ENCODE results near the gene CIAO2B. TPM values are rescaled to one million over a fixed set of nuclear protein-coding genes. Genes with fewer than 3 reads are reported as not detected.
"Not testable (repeated sequence)": the region's sequence is repeated elsewhere in the genome, so short reads cannot be mapped to it uniquely, and the experiment has no call there.

The CIAO2B gene
- total and polyA plus RNA-seq, 2 experiments from 2014 or later, result 111 to 182 TPM

DNA sequence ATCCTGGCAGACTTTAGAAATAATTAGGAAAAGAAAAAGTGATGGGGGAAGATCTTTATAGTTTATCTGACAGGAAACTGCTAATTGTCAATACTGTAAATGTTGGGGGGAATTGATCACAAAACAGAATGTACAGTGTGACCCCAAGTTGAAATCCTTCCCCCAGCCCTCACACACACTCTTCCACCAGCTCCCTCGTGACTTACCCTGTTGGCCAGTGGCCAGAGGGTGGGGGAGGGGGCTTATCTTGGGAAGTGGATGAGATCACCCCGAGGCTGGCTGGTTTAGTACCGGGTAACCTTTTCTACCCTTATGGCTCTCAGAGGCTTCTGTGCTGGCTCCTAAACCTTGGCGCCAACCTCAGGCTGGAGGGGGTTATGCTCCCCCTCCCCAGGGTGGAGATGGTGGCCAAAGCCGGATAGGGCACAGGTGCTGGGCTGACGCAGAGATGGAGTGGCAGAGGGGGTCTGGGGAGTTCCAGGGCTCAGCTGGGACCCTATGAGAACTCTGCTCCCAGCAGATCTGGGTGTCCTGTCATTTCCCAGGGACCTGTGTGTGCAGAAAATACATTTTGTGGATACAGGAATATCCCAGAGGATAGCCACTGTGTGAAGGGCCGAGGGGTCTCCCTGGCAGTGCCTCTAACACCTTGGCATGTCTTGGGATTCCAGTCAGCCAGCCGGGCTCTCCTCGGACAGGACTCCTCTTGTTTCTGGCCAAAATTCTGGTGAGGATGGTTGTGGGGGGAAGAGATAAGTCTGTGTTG is 34.1 kb downstream of the CIAO2B start:
- peak; percentile 58 for DNase-seq
- in situ Hi-C loops (cut with MboI), result no loop called here
- TF ChIP-seq EZH2phosphoT487 (IDR thresholded peaks at IDR 0.05; ENCODE audit: insufficient read depth, low read depth) (no peak), EZH2 (IDR thresholded peaks at IDR 0.05; ENCODE audit: insufficient read depth, poor library complexity, severe bottlenecking) (no peak)
- 41 to 50% methylated on average over 9 of the region's 9 CpGs for WGBS, 2 experiments (ENCODE audit: low coverage in 1 of 2, low lambda C conversion rate in 2 of 2, missing lambda C conversion rate in 2 of 2)
- Histone ChIP-seq H3K9ac (no peak overlapping the region), H2AFZ (no peak overlapping the region), H3K4me2 (ENCODE audit: unreplicated experiment) (peak overlapping the region; percentile 18), H3K27me3 (replicated peaks; ENCODE audit: insufficient read depth) (no peaks in the 10 kb centered on the region), H3K36me3 (ENCODE audit: low read depth) (no peaks in the 10 kb centered on the region), H3K9me2 (ENCODE audit: insufficient read depth) (no peaks in the 10 kb centered on the region), H3K27ac (no peak overlapping the region), H3K9me3 (ENCODE audit: low read depth) (no peaks in the 10 kb centered on the region), H4K20me1 (ENCODE audit: insufficient read depth) (no peaks in the 10 kb centered on the region), H3K4me3 (no peak overlapping the region), H3K79me2 (ENCODE audit: insufficient read depth) (no peaks in the 10 kb centered on the region), H3K4me1 (ENCODE audit: insufficient read depth) (peaks cover 9% of the 10 kb centered on the region), H3F3A (ENCODE audit: insufficient read depth) (no peaks in the 10 kb centered on the region)

GRCh38 chr16:66899310-66899944 is 34.8 kb downstream of the CIAO2B start:
- H3K4me3 ChIP-seq, result no peak overlapping the region
- H3K9me3 ChIP-seq (ENCODE audit: low read depth), result no peaks in the 10 kb centered on the region
- TF ChIP-seq EZH2phosphoT487 (IDR thresholded peaks at IDR 0.05; ENCODE audit: insufficient read depth, low read depth) (no peak), EZH2 (IDR thresholded peaks at IDR 0.05; ENCODE audit: insufficient read depth, poor library complexity, severe bottlenecking) (no peak)
- no peaks in the 10 kb centered on the region for H4K20me1 ChIP-seq (ENCODE audit: insufficient read depth)
- peak; percentile 56 for DNase-seq
- H3F3A ChIP-seq (ENCODE audit: insufficient read depth), result no peaks in the 10 kb centered on the region
- H3K27me3 ChIP-seq (replicated peaks; ENCODE audit: insufficient read depth), result no peaks in the 10 kb centered on the region
- H2AFZ ChIP-seq, result no peak overlapping the region
- no peaks in the 10 kb centered on the region for H3K36me3 ChIP-seq (ENCODE audit: low read depth)
- peak overlapping the region; percentile 18 for H3K4me2 ChIP-seq (ENCODE audit: unreplicated experiment)
- no peaks in the 10 kb centered on the region for H3K9me2 ChIP-seq (ENCODE audit: insufficient read depth)
- in situ Hi-C loops (cut with MboI), result no loop called here
- H3K27ac ChIP-seq, result no peak overlapping the region
- H3K9ac ChIP-seq, result no peak overlapping the region
- H3K79me2 ChIP-seq (ENCODE audit: insufficient read depth), result no peaks in the 10 kb centered on the region
- 92 to 95% methylated on average over 6 of the region's 6 CpGs for WGBS, 2 experiments (ENCODE audit: low coverage in 1 of 2, low lambda C conversion rate in 2 of 2, missing lambda C conversion rate in 2 of 2)
- peaks cover 9% of the 10 kb centered on the region for H3K4me1 ChIP-seq (ENCODE audit: insufficient read depth)

DNA sequence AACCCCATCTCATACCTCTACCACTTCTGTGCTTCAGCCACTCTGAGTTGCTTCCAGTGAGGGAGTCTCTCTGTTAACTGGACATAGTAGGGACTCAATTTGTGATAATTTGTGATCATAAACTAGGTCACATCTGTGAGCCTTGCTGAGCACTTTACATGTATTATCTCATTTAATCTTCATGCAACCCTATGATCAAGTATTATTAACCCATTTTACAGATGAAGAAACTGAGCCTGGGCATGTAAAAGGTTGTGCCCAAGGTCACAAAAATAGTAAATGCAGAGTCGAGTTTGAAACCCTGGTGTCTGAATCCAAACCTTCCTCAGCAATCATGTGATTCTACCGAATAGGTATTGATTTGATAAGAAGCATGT is 35.3 kb downstream of the CIAO2B start:
- TF ChIP-seq EZH2phosphoT487 (IDR thresholded peaks at IDR 0.05; ENCODE audit: insufficient read depth, low read depth), result no peak
- TF ChIP-seq EZH2 (IDR thresholded peaks at IDR 0.05; ENCODE audit: insufficient read depth, poor library complexity, severe bottlenecking), result no peak
- WGBS, 2 experiments (ENCODE audit: low coverage in 1 of 2, low lambda C conversion rate in 2 of 2, missing lambda C conversion rate in 2 of 2), result 63 to 73% methylated on average over 2 of the region's 2 CpGs
- no peaks in the 10 kb centered on the region for H3F3A ChIP-seq (ENCODE audit: insufficient read depth)
- DNase-seq, result no peak
- H4K20me1 ChIP-seq (ENCODE audit: insufficient read depth), result no peaks in the 10 kb centered on the region
- no peak overlapping the region for H3K9ac ChIP-seq
- no peaks in the 10 kb centered on the region for H3K9me2 ChIP-seq (ENCODE audit: insufficient read depth)
- no peak overlapping the region for H3K4me3 ChIP-seq
- in situ Hi-C loops (cut with MboI), result no loop called here
- H3K9me3 ChIP-seq (ENCODE audit: low read depth), result no peaks in the 10 kb centered on the region
- H3K27ac ChIP-seq, result no peak overlapping the region
- peaks cover 9% of the 10 kb centered on the region for H3K4me1 ChIP-seq (ENCODE audit: insufficient read depth)
- H3K36me3 ChIP-seq (ENCODE audit: low read depth), result no peaks in the 10 kb centered on the region
- H3K79me2 ChIP-seq (ENCODE audit: insufficient read depth), result no peaks in the 10 kb centered on the region
- H2AFZ ChIP-seq, result no peak overlapping the region
- H3K27me3 ChIP-seq (replicated peaks; ENCODE audit: insufficient read depth), result no peaks in the 10 kb centered on the region
- H3K4me2 ChIP-seq (ENCODE audit: unreplicated experiment), result no peak overlapping the region

DNA sequence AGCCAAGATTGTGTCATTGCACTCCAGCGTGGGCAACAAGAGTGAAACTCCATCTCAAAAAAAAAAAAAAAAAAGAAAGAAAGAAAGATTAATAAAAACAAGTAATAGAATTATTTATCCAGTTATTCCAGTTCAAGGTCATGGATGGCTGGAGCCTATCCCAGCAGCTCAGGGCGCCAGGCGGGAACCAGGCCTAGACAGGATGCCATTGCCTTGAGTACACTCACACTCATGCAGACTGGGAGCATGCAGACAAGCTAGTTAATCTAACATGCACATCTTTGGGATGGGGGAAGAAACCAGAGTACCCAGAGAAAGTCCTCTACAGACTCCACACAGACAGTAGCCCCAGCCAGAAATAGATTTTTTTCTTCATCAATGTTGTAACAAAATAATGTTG is 36.0 kb downstream of the CIAO2B start:
- Histone ChIP-seq H3K4me3 (no peak overlapping the region), H4K20me1 (ENCODE audit: insufficient read depth) (no peaks in the 10 kb centered on the region), H3K9me2 (ENCODE audit: insufficient read depth) (no peaks in the 10 kb centered on the region), H3K79me2 (ENCODE audit: insufficient read depth) (no peaks in the 10 kb centered on the region), H2AFZ (no peak overlapping the region), H3K27me3 (replicated peaks; ENCODE audit: insufficient read depth) (no peaks in the 10 kb centered on the region), H3K4me2 (ENCODE audit: unreplicated experiment) (no peak overlapping the region), H3K9me3 (ENCODE audit: low read depth) (no peaks in the 10 kb centered on the region), H3K4me1 (ENCODE audit: insufficient read depth) (peaks cover 9% of the 10 kb centered on the region), H3F3A (ENCODE audit: insufficient read depth) (no peaks in the 10 kb centered on the region), H3K36me3 (ENCODE audit: low read depth) (no peaks in the 10 kb centered on the region), H3K27ac (no peak overlapping the region), H3K9ac (no peak overlapping the region)
- peak; percentile 73 for DNase-seq
- in situ Hi-C loops (cut with MboI), result no loop called here
- no peak for TF ChIP-seq EZH2phosphoT487 (IDR thresholded peaks at IDR 0.05; ENCODE audit: insufficient read depth, low read depth)
- no peak for TF ChIP-seq EZH2 (IDR thresholded peaks at IDR 0.05; ENCODE audit: insufficient read depth, poor library complexity, severe bottlenecking)
- WGBS, 2 experiments (ENCODE audit: low coverage in 1 of 2, low lambda C conversion rate in 2 of 2, missing lambda C conversion rate in 2 of 2), result 82 to 84% methylated on average over 3 of the region's 3 CpGs

DNA sequence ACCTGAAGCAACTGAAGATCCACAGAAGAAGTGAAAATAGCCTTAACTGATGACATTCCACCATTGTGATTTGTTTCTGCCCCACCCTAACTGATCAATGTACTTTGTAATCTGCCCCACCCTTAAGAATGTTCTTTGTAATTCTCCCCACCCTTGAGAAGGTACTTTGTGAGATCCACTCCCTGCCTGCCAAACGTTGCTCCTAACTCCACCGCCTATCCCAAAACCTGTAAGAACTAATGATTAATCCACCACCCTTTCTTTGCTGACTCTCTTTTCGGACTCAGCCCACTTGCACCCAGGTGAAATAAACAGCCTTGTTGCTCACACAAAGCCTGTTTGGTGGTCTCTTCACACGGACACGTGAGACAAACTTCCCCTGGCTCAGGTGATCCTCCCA is 37.5 kb downstream of the CIAO2B start:
- DNase-seq; H3F3A ChIP-seq (ENCODE audit: insufficient read depth); H3K9me3 ChIP-seq (ENCODE audit: low read depth); H3K4me2 ChIP-seq (ENCODE audit: unreplicated experiment); H3K27ac ChIP-seq; H4K20me1 ChIP-seq (ENCODE audit: insufficient read depth); H3K27me3 ChIP-seq (replicated peaks; ENCODE audit: insufficient read depth); H3K4me1 ChIP-seq (ENCODE audit: insufficient read depth); H3K9me2 ChIP-seq (ENCODE audit: insufficient read depth); H3K9ac ChIP-seq; in situ Hi-C loops (cut with MboI); H2AFZ ChIP-seq; H3K79me2 ChIP-seq (ENCODE audit: insufficient read depth); H3K36me3 ChIP-seq (ENCODE audit: low read depth); H3K4me3 ChIP-seq: not testable (repeated sequence)
- 47 to 67% methylated on average over 5 of the region's 5 CpGs for WGBS, 2 experiments (ENCODE audit: low coverage in 1 of 2, low lambda C conversion rate in 2 of 2, missing lambda C conversion rate in 2 of 2)
